NCI-H1048 (cell line): ENCODE data around the gene XPO5.
"Not testable (repeated sequence)": the region's sequence is repeated elsewhere in the genome, so short reads cannot be mapped to it uniquely, and the experiment has no call there.

Experiments
- DNase-seq: peaks from one replicate; lab custom pipeline; 2025; lab: John Stamatoyannopoulos, UW

Gene XPO5

DNA sequence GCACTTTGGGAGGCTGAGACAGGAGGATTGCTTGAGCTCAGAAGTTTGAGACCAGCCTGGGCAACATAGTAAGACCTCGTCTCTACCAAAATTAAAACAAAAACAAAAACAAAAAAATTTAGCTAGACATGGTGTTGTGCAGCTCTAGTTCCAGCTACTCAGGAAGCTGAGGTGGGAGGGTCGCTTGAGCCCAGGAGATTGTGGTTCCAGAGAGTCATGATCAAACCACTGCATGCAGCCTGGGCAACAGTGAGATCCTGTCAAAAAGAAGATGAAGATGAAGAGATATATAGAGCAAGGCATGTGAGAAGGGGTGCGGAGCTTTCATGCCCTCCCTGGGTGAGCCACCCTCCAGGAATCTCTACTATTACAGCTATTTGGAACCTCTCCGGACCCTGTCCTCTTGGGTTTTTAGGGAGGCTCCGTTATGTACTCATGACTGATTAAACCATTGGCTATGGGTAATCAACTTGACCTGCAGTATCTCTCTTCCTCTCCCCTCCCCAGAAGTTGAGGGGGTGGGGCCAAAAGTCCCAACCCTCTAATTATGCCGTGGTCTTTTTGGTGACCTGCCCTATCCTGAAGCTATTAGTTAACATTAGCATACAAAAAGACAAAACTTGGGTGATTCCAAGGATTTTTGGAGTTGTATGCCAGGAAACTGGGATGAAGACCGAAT is 9.2 kb upstream of the XPO5 start:
- no peak for DNase-seq

DNA sequence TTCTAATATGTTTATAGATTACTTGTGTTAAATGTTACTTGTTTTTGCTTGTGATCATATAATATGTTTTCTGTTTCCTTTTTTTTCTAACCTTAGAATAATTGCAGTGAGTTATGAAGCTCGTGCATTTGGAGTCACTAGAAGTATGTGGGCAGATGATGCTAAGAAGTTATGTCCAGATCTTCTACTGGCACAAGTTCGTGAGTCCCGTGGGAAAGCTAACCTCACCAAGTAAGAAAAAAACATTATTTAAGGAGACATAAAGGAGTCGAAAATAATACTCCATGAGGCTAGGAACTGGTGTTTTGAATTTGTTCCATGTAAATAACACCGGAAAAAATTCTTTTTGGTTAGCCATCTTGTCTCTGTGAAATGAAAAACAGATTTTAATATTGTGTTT is 7.1 kb upstream of the XPO5 start:
- no peak for DNase-seq

DNA sequence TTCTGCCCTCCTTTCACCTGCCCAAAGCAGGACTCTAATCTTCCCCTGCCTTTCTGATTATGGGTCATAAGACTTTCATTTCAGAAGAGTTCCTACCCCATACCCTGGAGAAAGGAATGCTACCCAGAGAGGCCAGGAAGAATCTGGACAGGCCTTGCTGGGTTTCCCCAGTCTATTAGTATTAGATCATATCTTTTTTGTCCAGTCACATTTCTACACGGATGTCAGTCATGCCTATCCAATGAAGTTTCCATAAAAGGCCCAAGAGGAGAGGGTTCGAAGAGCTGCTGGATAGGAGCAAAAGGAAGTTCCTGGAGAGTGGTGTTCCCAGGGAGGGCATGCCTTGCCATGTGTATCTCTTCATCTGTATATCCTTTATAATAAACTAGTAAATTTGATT is 3.3 kb upstream of the XPO5 start:
- DNase-seq = no peak

DNA sequence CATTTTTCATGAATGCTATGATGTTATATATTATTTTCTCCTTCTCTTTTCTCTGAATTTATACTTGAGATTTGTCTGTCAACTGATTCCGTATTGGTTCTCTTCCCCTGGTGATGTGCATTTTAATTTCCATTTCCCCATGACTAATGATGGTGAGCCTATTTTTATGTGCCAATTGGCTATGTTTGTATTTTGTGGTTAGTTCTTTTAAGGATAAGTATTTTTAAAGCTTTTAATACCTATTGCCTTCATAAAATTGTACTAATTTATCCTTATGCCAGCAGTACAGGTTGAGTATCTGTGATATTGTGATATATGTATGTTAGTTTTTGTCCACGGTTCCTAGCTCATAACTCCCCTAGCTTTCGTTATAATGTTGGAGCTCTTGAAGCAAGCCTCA is 2.9 kb upstream of the XPO5 start:
- DNase-seq = no peak

DNA sequence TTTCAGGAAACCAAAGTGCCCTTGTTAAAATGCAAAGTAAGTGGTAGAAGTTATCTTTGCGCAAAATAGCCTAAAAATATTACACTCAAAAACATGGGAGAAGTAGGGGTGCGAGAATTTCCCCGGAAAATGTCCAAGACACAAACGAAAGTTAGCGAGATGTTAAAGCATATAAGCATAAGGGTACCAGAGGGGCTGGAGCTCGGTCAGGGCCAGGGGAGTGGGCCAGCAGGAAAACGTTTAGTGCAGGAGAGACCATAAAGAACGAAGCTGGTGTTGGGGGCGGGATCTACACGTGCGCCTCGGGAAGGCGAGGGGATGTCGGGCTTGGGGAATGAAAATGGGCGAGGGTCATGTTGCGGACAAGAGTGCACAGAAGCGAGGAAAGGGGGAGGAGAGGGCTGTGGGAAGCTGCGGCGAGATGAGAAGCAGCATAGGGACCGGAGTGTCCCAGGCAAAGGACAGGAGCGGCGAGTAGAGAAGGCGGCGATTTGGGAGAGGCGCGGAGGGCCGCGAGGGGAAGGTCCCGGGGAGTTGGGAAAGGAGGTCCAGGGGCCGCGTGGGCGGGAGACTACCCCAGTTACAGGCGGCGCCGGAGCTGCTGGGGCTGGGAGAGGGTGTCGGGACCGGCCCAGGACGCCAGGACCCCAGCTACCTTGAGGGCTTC is 600 bp downstream of the XPO5 start:
- no peak for DNase-seq

GRCh38 chr6:43572015-43572414 is 3.8 kb downstream of the XPO5 start:
- no peak for DNase-seq

DNA sequence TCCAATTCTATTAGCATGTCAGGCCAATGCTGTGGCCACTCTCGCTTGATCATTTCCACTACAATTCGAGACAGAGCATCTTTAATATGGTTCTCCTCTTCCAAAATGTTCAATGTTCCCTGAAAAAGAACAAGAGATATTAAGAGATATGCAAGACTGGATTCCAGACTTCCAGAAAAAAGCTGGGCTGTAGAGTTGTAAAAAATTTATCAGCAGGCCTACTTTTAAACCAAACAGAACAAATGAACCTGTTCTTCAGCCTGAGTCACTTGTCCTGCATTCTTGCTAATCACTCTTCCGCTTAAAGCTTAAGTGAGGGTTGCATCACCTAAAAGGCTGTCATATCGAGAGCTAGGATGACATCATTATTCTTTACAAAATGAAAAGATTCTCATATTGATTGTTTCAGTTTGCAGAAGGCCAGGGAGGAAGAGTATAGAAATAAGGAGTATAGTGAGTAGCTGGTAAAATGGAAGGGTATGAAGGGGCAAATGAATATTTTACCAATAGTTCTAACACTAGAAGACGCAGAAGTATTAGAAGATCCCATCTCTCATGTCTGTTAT is 4.9 kb downstream of the XPO5 start:
- DNase-seq = no peak

DNA sequence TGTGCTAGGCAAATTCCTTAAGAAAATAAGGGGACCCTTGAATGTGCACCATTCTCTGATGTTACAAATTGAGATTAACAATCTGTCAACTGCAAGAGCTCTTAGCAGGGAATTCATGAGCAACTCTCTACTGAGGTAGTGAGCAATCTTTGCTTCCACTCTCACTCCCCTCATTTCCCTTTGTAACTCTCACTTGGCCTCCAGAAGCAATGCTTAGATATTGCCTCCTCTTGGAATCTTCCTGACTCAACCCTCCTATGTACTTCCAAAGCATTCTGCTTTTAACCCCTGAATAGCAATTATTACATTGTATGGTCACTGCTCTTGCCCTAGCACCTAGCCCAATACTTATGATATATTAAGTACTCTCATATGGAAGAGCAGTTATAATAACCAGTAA is 16.5 kb downstream of the XPO5 start:
- no peak for DNase-seq

DNA sequence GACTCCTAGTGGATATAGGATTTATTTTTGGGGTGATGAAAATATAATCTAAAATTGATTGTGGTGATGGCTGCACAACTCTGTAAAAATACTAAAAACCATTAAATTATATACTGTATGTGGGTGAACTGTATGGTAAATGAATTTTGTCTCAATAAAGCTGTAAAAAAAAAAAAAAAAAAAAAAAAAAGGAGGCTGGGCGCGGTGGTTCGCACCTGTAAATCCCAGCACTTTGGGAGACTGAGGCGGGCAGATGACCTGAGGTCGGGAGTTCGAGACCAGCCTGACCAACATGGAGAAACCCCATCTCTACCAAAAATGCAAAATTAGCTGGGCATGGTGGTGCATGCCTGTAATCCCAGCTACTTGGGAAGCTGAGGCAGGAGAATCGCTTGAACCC is 18.2 kb downstream of the XPO5 start:
- not testable (repeated sequence) for DNase-seq

DNA sequence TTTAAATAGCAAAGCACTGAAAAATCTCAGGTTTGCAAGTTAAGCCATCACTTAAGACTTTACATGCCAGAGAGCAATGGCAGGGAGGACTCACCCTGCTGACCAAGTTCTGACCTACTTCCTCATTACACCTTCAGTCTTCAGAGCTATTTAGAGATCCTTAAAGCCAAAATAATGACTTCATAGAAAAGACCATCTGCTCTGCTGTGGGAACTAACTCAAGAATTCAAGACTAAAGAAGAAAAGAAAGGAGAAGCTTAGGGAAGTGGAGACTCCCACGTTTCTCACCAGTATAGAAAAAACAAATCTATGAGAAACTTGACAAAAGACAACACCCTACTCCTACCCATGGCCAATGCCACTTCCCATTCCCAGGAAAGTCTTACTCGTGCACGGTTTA is 28.6 kb downstream of the XPO5 start:
- DNase-seq = no peak

GRCh38 chr6:43544461-43544860 is 31.4 kb downstream of the XPO5 start:
- no peak for DNase-seq

DNA sequence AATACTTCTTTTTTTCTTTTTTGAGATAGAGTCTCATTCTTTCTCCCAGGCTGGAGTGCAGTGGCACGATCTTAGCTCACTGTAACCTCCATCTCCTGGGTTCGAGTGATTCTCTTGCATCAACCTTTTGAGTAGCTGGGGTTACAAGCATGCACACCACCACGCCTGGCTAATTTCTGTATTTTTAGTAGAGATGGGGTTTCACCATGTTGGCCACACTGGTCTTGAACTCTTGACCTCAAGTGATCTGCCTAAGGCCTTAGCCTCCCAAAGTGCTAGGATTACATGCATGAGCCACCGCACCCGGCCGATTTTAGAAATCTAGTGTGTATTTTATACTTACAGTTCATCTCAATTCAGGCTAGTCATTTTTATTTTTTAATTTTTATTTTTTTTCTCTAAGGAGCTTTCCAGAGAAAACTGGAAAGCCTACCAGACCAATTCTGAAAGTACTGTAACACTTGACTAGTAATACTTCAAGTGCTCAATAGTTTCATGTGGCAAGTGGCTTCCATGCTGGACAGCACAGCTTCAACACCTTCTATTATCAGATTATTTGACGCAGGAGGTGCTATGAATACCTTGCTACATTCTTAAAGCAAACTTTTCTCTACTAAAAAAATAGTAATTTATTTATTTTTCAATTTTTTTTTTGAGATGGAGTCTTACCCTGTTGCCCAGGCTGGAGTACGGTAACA is 33.9 kb downstream of the XPO5 start:
- DNase-seq = no peak

DNA sequence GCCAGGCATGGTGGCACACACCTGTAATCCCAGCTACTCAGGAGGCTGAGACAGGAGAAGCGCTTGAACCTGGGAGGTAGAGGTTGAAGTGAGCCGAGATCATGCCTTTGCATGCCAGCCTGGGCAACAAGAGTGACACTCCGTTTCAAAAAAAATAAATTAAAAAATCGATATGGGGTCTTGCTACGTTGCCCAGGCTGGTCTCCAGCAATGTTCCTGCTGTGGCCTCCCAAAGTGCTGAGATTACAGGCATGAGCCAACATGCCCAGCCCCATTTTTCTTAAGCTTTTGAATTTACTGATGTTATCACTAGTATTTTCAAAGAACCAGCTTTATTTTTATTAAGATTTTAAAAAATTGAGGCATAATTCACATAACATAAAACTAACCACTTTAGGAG is 35.3 kb downstream of the XPO5 start:
- no peak for DNase-seq

DNA sequence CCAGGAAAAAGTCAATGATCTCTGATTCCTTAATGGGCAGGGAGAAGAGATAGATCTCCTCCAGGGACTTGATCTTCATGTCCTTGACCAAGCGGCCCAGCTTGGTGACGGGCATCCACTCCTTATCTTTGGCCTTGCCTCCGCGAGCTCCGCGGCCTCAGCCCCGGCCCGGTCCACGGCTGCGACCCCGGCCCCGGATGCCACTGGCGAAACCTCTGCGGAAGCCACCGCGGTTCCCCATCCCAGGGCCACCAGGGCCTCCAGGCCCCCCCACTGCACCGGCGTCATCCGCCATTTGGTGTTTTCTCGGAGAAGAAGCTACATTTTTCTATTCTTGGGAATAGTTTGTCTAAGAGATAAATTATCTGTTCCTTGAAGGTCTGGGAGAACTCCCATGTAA is 36.4 kb downstream of the XPO5 start:
- DNase-seq = not testable (repeated sequence)

- DNase-seq = not testable (repeated sequence)
Observed at GRCh38 chr6:43538986-43539385, 36.9 kb downstream of the XPO5 start.

GRCh38 chr6:43532201-43532600 is 43.6 kb downstream of the XPO5 start:
- no peak for DNase-seq

DNA sequence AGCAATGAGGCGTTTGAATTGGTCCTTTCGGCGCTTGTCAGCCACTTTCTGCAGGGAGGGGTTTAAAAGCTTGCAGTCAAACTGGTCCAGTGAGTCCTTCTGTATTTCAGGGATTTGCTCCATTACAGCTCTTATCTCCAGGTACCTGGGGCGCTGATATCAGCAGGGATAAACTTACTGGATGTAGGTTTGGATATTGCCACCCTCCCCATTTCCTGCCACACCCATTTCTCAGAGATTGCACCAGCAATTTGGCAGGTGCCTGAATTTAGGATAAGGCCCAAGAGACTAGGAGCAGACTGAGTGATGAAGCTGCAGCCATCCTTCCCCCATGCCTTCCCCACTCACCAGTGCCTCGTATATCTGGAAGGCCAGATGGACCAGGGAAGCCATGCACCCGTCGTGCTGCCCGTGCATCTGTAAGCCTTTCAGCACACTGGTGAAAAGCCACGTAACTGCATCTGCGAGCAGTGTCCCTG is 51.3 kb downstream of the XPO5 start:
- DNase-seq = no peak

- no peak for DNase-seq
Observed at GRCh38 chr6:43523284-43523683, 52.6 kb downstream of the XPO5 start.

DNA sequence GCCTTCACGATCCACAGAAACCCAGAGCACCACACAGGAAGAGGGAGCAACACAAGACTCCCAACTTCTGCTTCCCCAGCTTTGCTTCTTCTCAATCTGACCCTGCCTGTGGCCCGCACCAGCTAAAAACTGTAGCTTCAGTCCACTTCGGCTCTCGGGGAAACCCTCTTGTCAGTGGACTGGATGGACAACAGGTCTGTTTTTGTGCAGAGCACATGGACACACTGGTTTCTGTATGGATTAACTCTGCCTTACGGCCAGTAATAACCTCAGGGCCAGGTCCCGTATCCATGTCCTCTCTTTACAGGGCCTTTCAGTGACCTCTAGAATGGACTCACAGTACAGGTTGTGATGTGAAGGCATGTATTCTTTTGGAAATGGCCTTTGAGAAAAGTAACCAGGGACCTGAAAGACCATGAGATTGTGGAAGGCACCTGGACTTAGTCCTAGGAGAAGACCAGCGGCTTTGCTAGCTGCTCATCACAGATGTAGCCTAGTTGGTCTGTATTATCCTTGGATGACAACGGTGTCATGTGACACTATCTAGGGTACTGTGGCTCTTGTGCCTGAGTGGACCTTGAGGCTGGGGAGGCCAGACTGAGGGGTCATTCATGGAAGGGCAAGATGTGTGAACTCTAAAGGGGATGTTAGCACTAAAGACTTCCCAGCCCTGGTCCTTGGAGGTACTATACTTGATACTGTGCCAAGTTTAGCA is 53.1 kb downstream of the XPO5 start:
- no peak for DNase-seq

GRCh38 chr6:43521836-43522235 is 54.0 kb downstream of the XPO5 start:
- no peak for DNase-seq

DNA sequence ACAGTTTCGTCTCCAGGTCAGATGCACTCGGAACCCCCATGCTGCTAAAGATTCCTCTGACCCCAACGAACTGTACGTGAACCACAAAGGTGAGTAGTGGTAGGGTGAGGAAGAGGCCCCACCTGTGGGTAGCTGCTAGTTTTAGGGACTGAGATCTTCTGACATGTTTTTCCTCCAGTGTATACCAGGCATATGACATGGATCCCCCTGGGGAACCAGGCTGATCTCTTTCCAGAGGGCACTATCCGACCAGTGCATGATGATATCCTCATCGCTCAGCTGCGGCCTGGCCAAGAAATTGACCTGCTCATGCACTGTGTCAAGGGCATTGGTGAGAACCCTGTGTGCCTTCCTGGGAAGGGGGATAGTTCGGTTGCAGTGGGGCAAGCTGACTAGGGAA is 55.7 kb downstream of the XPO5 start:
- no peak for DNase-seq
